SK-N-SH (cell line): Measurements from ENCODE around the gene EPM2A. TPM values are rescaled to one million over a fixed set of nuclear protein-coding genes. Genes with fewer than 3 reads are reported as not detected.

Source experiments
- CTCF ChIA-PET: fragments of 300-600, 350-600 bp; formaldehyde crosslinking; extraction: SDS; loops from one replicate; lab custom pipeline; 2021; lab: Yijun Ruan, JAX
- POLR2A ChIA-PET: fragments of 350-600 bp; sonication (Branson Sonifier 250); formaldehyde crosslinking; extraction: SDS; loops from one replicate; lab custom pipeline; 2020; ENCODE audit warnings: antibody characterized with exemption, inconsistent platforms; lab: Yijun Ruan, JAX
- DNase-seq: peaks from one replicate; pipeline ENCODE4 v3.0.0; 2012
- H2AFZ ChIP-seq: fragments of 200-600 bp; sonication (generic); 2 replicates; pipeline ENCODE4 v1.8.1; 2016; ENCODE audit warnings: antibody characterized with exemption, mild to moderate bottlenecking, low read depth
- H3F3A ChIP-seq: fragments of 200-600 bp; sonication (generic); replicated peaks from 2 replicates; pipeline ENCODE3; 2016; ENCODE audit warnings: antibody characterized with exemption, mild to moderate bottlenecking; ENCODE audit not compliant: insufficient read depth
- H3K27ac ChIP-seq, 2 experiments: fragments of 200-500 bp in 1 of 2; fragments of 200-600 bp in 1 of 2; sonication (Bioruptor generic) in 1 of 2; sonication (generic), shearing (Covaris generic) in 1 of 2; 2 replicates each; pipeline versions ENCODE4 v1.5.1 to v1.6.1; 2014 to 2016; ENCODE audit warnings: low read depth in 2 of 2, inconsistent platforms in 1 of 2, low read length in 1 of 2, mild to moderate bottlenecking in 1 of 2, mixed read lengths in 1 of 2
- H3K27me3 ChIP-seq: fragments of 200-600 bp; sonication (generic), shearing (Covaris generic); 2 replicates; pipeline ENCODE4 v1.6.1; 2016; ENCODE audit warnings: mixed run types; ENCODE audit not compliant: insufficient read depth
- H3K36me3 ChIP-seq, 2 experiments: fragments of 200-500 bp in 1 of 2; fragments of 200-600 bp in 1 of 2; sonication (Bioruptor generic) in 1 of 2; sonication (generic) in 1 of 2; replicated peaks in 1 of 2; 2 replicates each; pipeline versions ENCODE3 to v1.5.1; 2014 to 2016; ENCODE audit warnings: low read length in 1 of 2, mild to moderate bottlenecking in 1 of 2; ENCODE audit not compliant: insufficient read depth in 2 of 2, control insufficient read depth in 1 of 2
- H3K4me1 ChIP-seq, 2 experiments: fragments of 200-500 bp in 1 of 2; fragments of 200-600 bp in 1 of 2; sonication (Bioruptor generic) in 1 of 2; sonication (generic), shearing (Covaris generic) in 1 of 2; 2 replicates each; pipeline versions ENCODE4 v1.5.1 to v1.6.1; 2014 to 2016; ENCODE audit warnings: low read depth in 1 of 2, low read length in 1 of 2, mixed run types in 1 of 2; ENCODE audit not compliant: insufficient read depth in 2 of 2, control insufficient read depth in 1 of 2
- H3K4me2 ChIP-seq: fragments of 200-600 bp; sonication (generic), shearing (Covaris generic); 2 replicates; pipeline ENCODE4 v1.6.1; 2017; ENCODE audit warnings: mixed run types
- H3K4me3 ChIP-seq, 2 experiments: fragments of 200-500 bp in 1 of 2; fragments of 200-600 bp in 1 of 2; sonication (Bioruptor generic) in 1 of 2; sonication (generic), shearing (Covaris generic) in 1 of 2; 2 replicates each; pipeline versions ENCODE4 v1.5.1 to v1.8.1; 2014 to 2016; ENCODE audit warnings: low read depth in 2 of 2, inconsistent platforms in 1 of 2, low read length in 1 of 2, mild to moderate bottlenecking in 1 of 2, mixed read lengths in 1 of 2, moderate library complexity in 1 of 2
- H3K79me2 ChIP-seq: fragments of 200-600 bp; sonication (generic); 2 replicates; pipeline ENCODE4 v1.8.1; 2017; ENCODE audit warnings: mild to moderate bottlenecking; ENCODE audit not compliant: insufficient read depth
- H3K9ac ChIP-seq: fragments of 200-600 bp; sonication (generic); 2 replicates; pipeline ENCODE4 v1.6.1; 2017; ENCODE audit warnings: mixed run types
- H3K9me2 ChIP-seq: fragments of 200-600 bp; sonication (generic); 2 replicates; pipeline ENCODE4 v1.6.1; 2017; ENCODE audit warnings: mixed run types
- H3K9me3 ChIP-seq: fragments of 200-600 bp; sonication (generic); 2 replicates; pipeline ENCODE4 v1.6.1; 2017; ENCODE audit warnings: mixed run types, mild to moderate bottlenecking, moderate library complexity
- H4K20me1 ChIP-seq: fragments of 200-600 bp; sonication (generic); 2 replicates; pipeline ENCODE4 v1.6.1; 2017; ENCODE audit warnings: mild to moderate bottlenecking, mixed run types; ENCODE audit not compliant: insufficient read depth
- CHD2 ChIP-seq: fragments of 150-350 bp; IDR thresholded peaks from 2 replicates; pipeline ENCODE4 v1.6.1; 2018; ENCODE audit warnings: low read length; ENCODE audit not compliant: partially characterized antibody
- EP300 ChIP-seq, 2 experiments: IDR thresholded peaks; 2 replicates each; pipeline versions ENCODE4 v1.4.0 to v1.6.1; 2012; ENCODE audit warnings: borderline replicate concordance in 1 of 2, low read depth in 1 of 2, low read length in 1 of 2
- FOSL2 ChIP-seq: IDR thresholded peaks from 2 replicates; pipeline ENCODE4 v1.4.0; 2012; ENCODE audit warnings: low read depth, mild to moderate bottlenecking, moderate library complexity, borderline replicate concordance
- FOXJ3 ChIP-seq: sonication (generic); formaldehyde crosslinking; IDR thresholded peaks from 2 replicates; pipeline ENCODE4 v1.5.1; 2020; ENCODE audit warnings: mild to moderate bottlenecking, missing genetic modification reagents
- GABPA ChIP-seq: IDR thresholded peaks from 2 replicates; pipeline ENCODE4 v1.4.0; 2012; ENCODE audit warnings: low read depth, mild to moderate bottlenecking
- GATA2 ChIP-seq: sonication (generic); formaldehyde crosslinking; IDR thresholded peaks from 2 replicates; pipeline ENCODE4 v1.5.0; 2020; ENCODE audit warnings: mild to moderate bottlenecking, missing genetic modification reagents
- MAX ChIP-seq: IDR thresholded peaks from 2 replicates; pipeline ENCODE4 v1.4.0; 2012; ENCODE audit warnings: low read depth
- NFIC ChIP-seq: IDR thresholded peaks from 2 replicates; pipeline ENCODE4 v1.4.0; 2012; ENCODE audit warnings: borderline replicate concordance
- NRF1 ChIP-seq: IDR thresholded peaks from 2 replicates; pipeline ENCODE4 v1.6.1; 2012; ENCODE audit warnings: low read depth, mild to moderate bottlenecking, low read length
- PBX3 ChIP-seq: IDR thresholded peaks from 2 replicates; pipeline ENCODE4; 2012
- RXRA ChIP-seq: IDR thresholded peaks from 2 replicates; pipeline ENCODE4 v1.4.0; 2012; ENCODE audit warnings: low read depth, mild to moderate bottlenecking, borderline replicate concordance
- TAF1 ChIP-seq: IDR thresholded peaks from 2 replicates; pipeline ENCODE4 v1.6.1; 2012; ENCODE audit warnings: low read depth, mild to moderate bottlenecking, low read length, moderate library complexity, borderline replicate concordance
- TEAD4 ChIP-seq: IDR thresholded peaks from 2 replicates; pipeline ENCODE4 v1.4.0; 2012; ENCODE audit warnings: mild to moderate bottlenecking, borderline replicate concordance; ENCODE audit not compliant: insufficient read depth
- YY1 ChIP-seq: IDR thresholded peaks from 2 replicates; pipeline ENCODE4 v1.4.0; 2012; ENCODE audit warnings: low read depth, mild to moderate bottlenecking
- WGBS: methylation state at CpG from one replicate; pipeline ENCODE4 v1.1.6; 2017; ENCODE audit warnings: low lambda C conversion rate; 5-methylcytosine and 5-hydroxymethylcytosine counted together
- polyA plus RNA-seq, 3 experiments: library from polyadenylated mRNA; depleted of rRNA; stranded (reverse); fragments of >200 nt; gene quantifications; 2 replicates each; pipeline ENCODE4 v1.2.3, GENCODE V29; 2012

EPM2A gene
- polyA plus RNA-seq, 1 of the 3 experiments (the other 2 are of a cell fraction), result 2.7 TPM

- TF ChIP-seq GABPA (no peak), CHD2 (no peak), PBX3 (no peak), YY1 (no peak)
Observed at GRCh38 chr6:145736661-145737144, 1.4 kb upstream of the EPM2A start (continued).

GRCh38 chr6:145734486-145735355 lies 599 bp downstream of the EPM2A start:
- Histone ChIP-seq H3K9me2 (no peaks in the 10 kb centered on the region), H3K4me3 (peak overlapping the region; percentile 72 to 77), H3K9me3 (no peaks in the 10 kb centered on the region), H3K4me2 (peak overlapping the region; percentile 91), H3K9ac (peak overlapping the region; percentile 93), H3F3A (peaks cover 25% of the 10 kb centered on the region), H3K27ac (peak overlapping the region; percentile 98), H3K36me3 (no peaks in the 10 kb centered on the region), H3K79me2 (peaks cover 3% of the 10 kb centered on the region), H4K20me1 (no peaks in the 10 kb centered on the region), H2AFZ (peak overlapping the region; percentile 78), H3K27me3 (no peaks in the 10 kb centered on the region), H3K4me1 (peaks cover 6 to 17% of the 10 kb centered on the region in 2 experiments; a peak in 3 of 4 replicates)
- peak; percentile 92 for DNase-seq
- POLR2A ChIA-PET, result interaction anchor here (0.7 to 3.3 kb wide), 8 partner anchors 54 to 1152 kb away, joined by 3 to 57 read pairs (median 4); partner anchors contain the start of genes FBXO30 and SHPRH
- CTCF ChIA-PET, result interaction anchor here (0.7 to 1.3 kb wide), 5 partner anchors 11 to 1154 kb away, joined by 3 read pairs; partner anchors contain the start of gene FBXO30
- WGBS, result 1% methylated on average over 13 of the region's 74 CpGs
- no peak for TF ChIP-seq FOSL2
- TF ChIP-seq TAF1, result peak; percentile 62; the same call in 1 of the 2 replicates
- TF ChIP-seq YY1, result no peak
- TF ChIP-seq NRF1, result peak; percentile 42
- no peak for TF ChIP-seq TEAD4
- TF ChIP-seq CHD2, result peak; percentile 47
- peak; percentile 25; the same call in 1 of the 2 replicates for TF ChIP-seq GATA2
- TF ChIP-seq NFIC, result 0 out of 2 replicates have a peak, but pooled peaks have one; percentile 9
- TF ChIP-seq RXRA, result peak; percentile 61; the same call in 1 of the 2 replicates
- peak; percentile 15 for TF ChIP-seq PBX3
- TF ChIP-seq MAX, result peak; percentile 54; the same call in 1 of the 2 replicates
- peak in 1 of 2 experiments; percentile 61; a peak in 2 of 4 replicates for TF ChIP-seq EP300 (IDR thresholded peaks at IDR 0.05; ENCODE audit: borderline replicate concordance in 1 of 2, low read depth in 1 of 2, low read length in 1 of 2)
- peak; percentile 48; the same call in 1 of the 2 replicates for TF ChIP-seq FOXJ3 (CRISPR knock-in tag)
